HCT116 (cell line): ENCODE results near the gene MAP3K21. TPM values are rescaled to one million over a fixed set of nuclear protein-coding genes. Genes with fewer than 3 reads are reported as not detected.

Experiments used
- ATAC-seq: fragments of 200-7000 bp; cut with Tn5 transposase; 2 replicates; pipeline ENCODE4 v1.9.1; 2020; ENCODE audit warnings: mild to moderate bottlenecking, moderate library complexity
- BruUV-seq: library from RNA; stranded (reverse); fragments of 400-500 nt; replicated peaks from 2 replicates; lab custom pipeline; 2021; lab: Mats Ljungman, UMichigan
- CTCF ChIA-PET: fragments of 300-600 bp; sonication (Branson Sonifier 250); formaldehyde crosslinking; loops from one replicate; lab custom pipeline; 2021; ENCODE audit warnings: antibody characterized with exemption; lab: Charles Lee
- POLR2A ChIA-PET: fragments of 300-600, 350-600 bp; sonication (Branson Sonifier 250); formaldehyde crosslinking; loops from one replicate; lab custom pipeline; 2021; ENCODE audit warnings: antibody characterized with exemption; lab: Charles Lee
- RAD21 ChIA-PET, 2 experiments: fragments of 300-600 bp; sonication (Branson Sonifier 250); formaldehyde crosslinking; loops; one replicate each; lab custom pipeline; 2023; ENCODE audit warnings: low total read pairs in 2 of 2; ENCODE audit not compliant: uncharacterized antibody in 2 of 2, unreplicated experiment in 2 of 2, low non-redundant PET in 1 of 2; lab: Charles Lee
- DNase-seq: peaks from one replicate; pipeline ENCODE4 v3.0.0-alpha.2; 2010; ENCODE audit warnings: low read depth, low spot score
- H2AFZ ChIP-seq: fragments of 200-600 bp; shearing (Covaris generic), sonication (generic); 2 replicates; pipeline ENCODE4 v1.6.1; 2017; ENCODE audit warnings: low read depth, mixed run types, mixed read lengths, antibody characterized with exemption, low read length; ENCODE audit not compliant: poor library complexity, severe bottlenecking
- H3K27ac ChIP-seq: 2 replicates; pipeline ENCODE4 v1.5.1; 2012; ENCODE audit warnings: low read depth, low read length
- H3K27me3 ChIP-seq: fragments of 200-600 bp; sonication (generic); 2 replicates; pipeline ENCODE4 v1.6.1; 2016; ENCODE audit warnings: mixed run types, low read length, mixed read lengths; ENCODE audit not compliant: insufficient read depth
- H3K36me3 ChIP-seq, 2 experiments: fragments of 200-500 bp in 1 of 2; fragments of 200-600 bp in 1 of 2; sonication (Bioruptor generic) in 1 of 2; sonication (generic) in 1 of 2; 2 replicates each; pipeline versions ENCODE4 v1.5.1 to v1.6.1; 2014 to 2016; ENCODE audit warnings: low read length in 2 of 2, inconsistent platforms in 1 of 2, mixed read lengths in 1 of 2, mixed run types in 1 of 2; ENCODE audit not compliant: insufficient read depth in 2 of 2, control insufficient read depth in 1 of 2
- H3K4me1 ChIP-seq, 2 experiments: fragments of 200-600 bp in 1 of 2; sonication (generic) in 1 of 2; 2 replicates each; pipeline versions ENCODE4 v1.5.1 to v1.6.1; 2012 to 2017; ENCODE audit warnings: low read length in 2 of 2, inconsistent platforms in 1 of 2, mild to moderate bottlenecking in 1 of 2, mixed read lengths in 1 of 2, mixed run types in 1 of 2, moderate library complexity in 1 of 2; ENCODE audit not compliant: insufficient read depth in 2 of 2, control insufficient read depth in 1 of 2
- H3K4me2 ChIP-seq: fragments of 200-600 bp; sonication (generic); 2 replicates; pipeline ENCODE4 v1.6.1; 2017; ENCODE audit warnings: mixed run types, low read length, mixed read lengths
- H3K4me3 ChIP-seq, 2 experiments: fragments of 200-600 bp in 1 of 2; sonication (generic) in 1 of 2; replicated peaks in 1 of 2; 2 replicates each; pipeline ENCODE4 v1.5.1; 2011 to 2016; ENCODE audit warnings: low read length in 2 of 2, control low read depth in 1 of 2, low read depth in 1 of 2, mild to moderate bottlenecking in 1 of 2, mixed read lengths in 1 of 2, mixed run types in 1 of 2
- H3K79me2 ChIP-seq: fragments of 200-600 bp; sonication (generic); 2 replicates; pipeline ENCODE4 v1.6.1; 2017; ENCODE audit warnings: mild to moderate bottlenecking, mixed run types, low read length, moderate library complexity, mixed read lengths; ENCODE audit not compliant: insufficient read depth
- H3K9ac ChIP-seq: fragments of 200-600 bp; sonication (generic); 2 replicates; pipeline ENCODE4 v1.6.1; 2016; ENCODE audit warnings: low read length, mixed read lengths
- H3K9me2 ChIP-seq: fragments of 200-600 bp; sonication (generic), shearing (Covaris generic); 2 replicates; pipeline ENCODE4 v1.6.1; 2017; ENCODE audit warnings: mixed run types, mild to moderate bottlenecking, moderate library complexity; ENCODE audit not compliant: insufficient read depth
- H3K9me3 ChIP-seq, 2 experiments: fragments of 200-500 bp in 1 of 2; fragments of 200-600 bp in 1 of 2; sonication (Bioruptor generic) in 1 of 2; sonication (generic) in 1 of 2; 2 replicates each; pipeline ENCODE4 v1.6.1; 2014 to 2017; ENCODE audit warnings: low read length in 2 of 2, mixed read lengths in 2 of 2, inconsistent platforms in 1 of 2, low read depth in 1 of 2, mild to moderate bottlenecking in 1 of 2, mixed run types in 1 of 2, moderate library complexity in 1 of 2; ENCODE audit not compliant: control insufficient read depth in 1 of 2, insufficient read depth in 1 of 2
- H4K20me1 ChIP-seq: fragments of 200-600 bp; sonication (generic), shearing (Covaris generic); 2 replicates; pipeline ENCODE4 v1.6.1; 2017; ENCODE audit warnings: mixed run types, mild to moderate bottlenecking, moderate library complexity; ENCODE audit not compliant: insufficient read depth
- ATF3 ChIP-seq: IDR thresholded peaks from 2 replicates; pipeline ENCODE4 v1.6.1; 2012
- CBX3 ChIP-seq: IDR thresholded peaks from 2 replicates; pipeline ENCODE4 v1.6.1; 2012; ENCODE audit warnings: low read depth
- CEBPB ChIP-seq: IDR thresholded peaks from 2 replicates; pipeline ENCODE4 v1.6.1; 2012; ENCODE audit warnings: low read depth
- FOSL1 ChIP-seq: IDR thresholded peaks from 2 replicates; pipeline ENCODE4 v1.6.1; 2012; ENCODE audit warnings: low read depth
- JUND ChIP-seq: IDR thresholded peaks from 2 replicates; pipeline ENCODE4 v1.6.1; 2012
- MAX ChIP-seq: IDR thresholded peaks from 2 replicates; pipeline ENCODE4 v1.6.1; 2012
- POLR2A ChIP-seq: IDR thresholded peaks from 2 replicates; pipeline ENCODE4 v1.7.0; 2011; ENCODE audit warnings: borderline replicate concordance; ENCODE audit not compliant: insufficient read depth, insufficient read length; ENCODE audit errors: extremely low read depth
- SIN3A ChIP-seq: IDR thresholded peaks from 2 replicates; pipeline ENCODE4 v1.6.1; 2012; ENCODE audit warnings: low read depth
- SRF ChIP-seq: IDR thresholded peaks from 2 replicates; pipeline ENCODE4 v1.6.1; 2012; ENCODE audit warnings: low read depth
- YY1 ChIP-seq: IDR thresholded peaks from 2 replicates; pipeline ENCODE4 v1.6.1; 2011; ENCODE audit warnings: low read length, low read depth, moderate library complexity, mild to moderate bottlenecking; ENCODE audit not compliant: insufficient replicate concordance; ENCODE audit errors: extremely low read depth
- ZNF274 ChIP-seq: fragments of 200-500 bp; sonication (Bioruptor generic); IDR thresholded peaks from 2 replicates; pipeline ENCODE4 v1.6.1; 2014; ENCODE audit warnings: mild to moderate bottlenecking, low read depth, low read length, inconsistent platforms
- intact Hi-C: fragments of 100-400 bp; cut with micrococcal nuclease; formaldehyde crosslinking; loops from 2 replicates; pipeline ENCODE4 v1.10.0; 2022
- total RNA-seq: library from RNA; stranded (reverse); gene quantifications from one replicate; pipeline ENCODE4 v1.2.1, GENCODE V29; 2021; ENCODE audit not compliant: unreplicated experiment

Gene MAP3K21
- total RNA-seq, 1 experiment from 2014 or later, result 19.1 TPM

GRCh38 chr1:233390842-233391737 lies 63.6 kb downstream of the MAP3K21 start:
- RAD21 ChIA-PET, result no interaction called here
- no peak overlapping the region for H2AFZ ChIP-seq
- intact Hi-C loops, result loop anchor here (10.0 kb wide), 1 partner anchor 86 kb away; no protein-coding TSS in a partner anchor

More at GRCh38 chr1:233390842-233391737, 63.6 kb downstream of the MAP3K21 start:
- Histone ChIP-seq H3K27ac (no peak overlapping the region), H3K79me2 (no peaks in the 10 kb centered on the region)
- TF ChIP-seq ZNF274, result no peak
- TF ChIP-seq POLR2A, result no peak
- TF ChIP-seq CBX3, result no peak
- no peak for TF ChIP-seq ATF3
- TF ChIP-seq FOSL1, result no peak
- no peak for TF ChIP-seq SIN3A
- no peak for TF ChIP-seq CEBPB
- TF ChIP-seq SRF, result no peak
- no peak for TF ChIP-seq JUND
- TF ChIP-seq YY1, result no peak
- TF ChIP-seq MAX, result no peak
- TF ChIP-seq, all 23 proteins: peak for 0
- ChIA-PET CTCF (interaction anchor here (0.8 kb wide), 1 partner anchor 400 kb away, joined by 3 read pairs; no protein-coding TSS in a partner anchor), POLR2A (no interaction called here)
- no peak overlapping the region for H3K4me3 ChIP-seq
- H3K27me3 ChIP-seq, result no peaks in the 10 kb centered on the region
- DNase-seq (no peak), ATAC-seq (no peak)
- H3K9ac ChIP-seq, result no peak overlapping the region
- no peak overlapping the region for H3K4me2 ChIP-seq
- no peaks in the 10 kb centered on the region for H3K9me3 ChIP-seq
- no peaks in the 10 kb centered on the region for H3K9me2 ChIP-seq
- H3K4me1 ChIP-seq, result no peaks in the 10 kb centered on the region
- no peaks in the 10 kb centered on the region for H3K36me3 ChIP-seq
- BruUV-seq, result no TSS peak
- no peaks in the 10 kb centered on the region for H4K20me1 ChIP-seq
